ENCODE results near the gene PBLD.
A peak's percentile ranks its signal among the peaks of the same experiment; 100 is the strongest.

DNA sequence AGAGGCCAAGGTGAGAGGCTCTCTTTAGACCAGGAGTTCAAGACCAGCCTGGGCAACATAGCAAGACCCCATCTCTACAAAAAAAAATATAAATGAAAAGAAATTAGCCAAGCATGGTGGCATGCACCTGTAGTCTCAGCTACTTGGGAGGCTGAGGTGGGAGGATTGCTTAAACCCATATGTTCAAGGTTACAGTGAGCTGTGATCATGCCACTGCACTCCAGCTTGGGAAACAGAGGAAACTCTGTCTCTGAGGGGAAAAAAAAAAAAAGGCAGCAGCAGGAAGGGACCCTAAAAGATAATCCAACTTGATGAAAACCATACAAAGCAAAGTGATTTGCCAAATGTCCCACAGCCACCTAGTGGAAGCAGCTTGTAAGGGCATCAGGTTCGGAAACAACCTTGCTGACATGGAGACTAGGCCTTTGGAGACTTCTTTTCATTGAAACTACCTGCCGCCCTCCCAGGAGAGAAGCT, 15.6 kb upstream of the PBLD start:
- TF ChIP-seq CTCF (IDR thresholded peaks at IDR 0.05 in 4 of 5, conservative IDR thresholded peaks at IDR 0.05 in 1 of 5) (peak; percentile 29 to 62 (median 33)), POLR2A (IDR thresholded peaks at IDR 0.05) (no peak)

Measured in gastrocnemius medialis (tissue), 4 donors.